Sigmoid colon (tissue), 7 donors: ENCODE results near the gene STRBP. TPM values are rescaled to one million over a fixed set of nuclear protein-coding genes. Genes with fewer than 3 reads are reported as not detected.

ENCODE experiments used
- DNase-seq: peaks from one replicate; pipeline ENCODE4 v3.0.0-alpha.2; 2019
- H3K27ac ChIP-seq, 4 donors: fragments of 200-600 bp; sonication (generic); one replicate each; pipeline ENCODE4 v1.5.1; 2016 to 2019; ENCODE audit warnings: mild to moderate bottlenecking in 1 of 4
- H3K27me3 ChIP-seq, 3 donors: fragments of 200-600 bp; sonication (generic); one replicate each; pipeline ENCODE4 v1.5.1; 2019; ENCODE audit warnings: mild to moderate bottlenecking in 1 of 3
- H3K36me3 ChIP-seq, 4 donors: fragments of 200-600 bp; sonication (generic); one replicate each; pipeline ENCODE4 v1.5.1; 2016 to 2019
- H3K4me1 ChIP-seq, 4 donors: fragments of 200-600 bp; sonication (generic); one replicate each; pipeline ENCODE4 v1.5.1; 2017 to 2019
- H3K4me3 ChIP-seq, 4 donors: fragments of 200-600 bp; sonication (generic); one replicate each; pipeline ENCODE4 v1.5.1; 2017 to 2019; ENCODE audit warnings: mild to moderate bottlenecking in 2 of 4, moderate library complexity in 1 of 4
- H3K9me3 ChIP-seq, 4 donors: fragments of 200-600 bp in 3 of 4; sonication (generic) in 3 of 4; one replicate each; pipeline versions ENCODE4 v1.5.1 to v1.6.1; 2013 to 2019
- CTCF ChIP-seq, 4 experiments: fragments of 450-650 bp in 3 of 4; fragments of 200-600 bp in 1 of 4; IDR thresholded peaks; one replicate each; pipeline ENCODE4 v1.5.1; 2016 to 2019; ENCODE audit warnings: antibody characterized with exemption in 4 of 4, mild to moderate bottlenecking in 3 of 4, moderate library complexity in 2 of 4
- EP300 ChIP-seq, 4 donors: sonication (generic); formaldehyde crosslinking; IDR thresholded peaks; one replicate each; pipeline ENCODE4 v1.6.1; 2017; ENCODE audit warnings: antibody characterized with exemption in 4 of 4
- POLR2A ChIP-seq, 2 donors: fragments of 450-650 bp; IDR thresholded peaks; one replicate each; pipeline ENCODE4 v1.6.1; 2016; ENCODE audit warnings: antibody characterized with exemption in 2 of 2, mild to moderate bottlenecking in 2 of 2, moderate library complexity in 2 of 2
- POLR2AphosphoS5 ChIP-seq, 4 donors: sonication (generic); formaldehyde crosslinking; IDR thresholded peaks; one replicate each; pipeline ENCODE4 v1.6.1; 2017; ENCODE audit warnings: antibody characterized with exemption in 4 of 4
- WGBS, 2 donors: extraction: QIAGEN DNeasy Blood & Tissue Kit; methylation state at CpG; one replicate each; pipeline ENCODE4 v1.1.7; 2013; 5-methylcytosine and 5-hydroxymethylcytosine counted together
- intact Hi-C: fragments of 100-400 bp; cut with DNase I; formaldehyde crosslinking; loops from one replicate; pipeline ENCODE4 v1.15.1; 2023
- polyA plus RNA-seq, 3 donors: library from polyadenylated mRNA; stranded (reverse); fragments of 200-250 nt; gene quantifications; one replicate each; pipeline ENCODE4 v1.2.3, GENCODE V29; 2013
- total RNA-seq, 4 donors: library from RNA; depleted of rRNA; stranded (reverse); fragments of >200 nt; gene quantifications; one replicate each; pipeline ENCODE4 v1.1.0, GENCODE V29; 2016
- donor health status: healthy with polysubstance abuse.
- donor health status: Bipolar disorder and iron deficiency.
- donor health status: healthy.

Gene STRBP
- total and polyA plus RNA-seq, 7 donors = 13.3 to 32.2 (median 18.0) TPM

- peak overlapping the region in 1 of 4 donors; percentile 45 for H3K27ac ChIP-seq
- intact Hi-C loops = no loop called here
- WGBS, 2 donors = 95 to 96% methylated on average over 2 of the region's 2 CpGs
- no peaks in the 10 kb centered on the region for H3K9me3 ChIP-seq
- DNase-seq = no peak
- no peaks in the 10 kb centered on the region for H3K27me3 ChIP-seq
- peaks cover 0 to 17% (median 8%) of the 10 kb centered on the region in 4 donors for H3K4me1 ChIP-seq
- H3K36me3 ChIP-seq = no peaks in the 10 kb centered on the region
- H3K4me3 ChIP-seq = no peak overlapping the region
- TF ChIP-seq POLR2AphosphoS5 (IDR thresholded peaks at IDR 0.05) (no peak), EP300 (IDR thresholded peaks at IDR 0.05) (no peak), POLR2A (IDR thresholded peaks at IDR 0.05) (no peak), CTCF (IDR thresholded peaks at IDR 0.05) (no peak)
Measured at GRCh38 chr9:123176949-123177348, 91.4 kb downstream of the STRBP start.

DNA sequence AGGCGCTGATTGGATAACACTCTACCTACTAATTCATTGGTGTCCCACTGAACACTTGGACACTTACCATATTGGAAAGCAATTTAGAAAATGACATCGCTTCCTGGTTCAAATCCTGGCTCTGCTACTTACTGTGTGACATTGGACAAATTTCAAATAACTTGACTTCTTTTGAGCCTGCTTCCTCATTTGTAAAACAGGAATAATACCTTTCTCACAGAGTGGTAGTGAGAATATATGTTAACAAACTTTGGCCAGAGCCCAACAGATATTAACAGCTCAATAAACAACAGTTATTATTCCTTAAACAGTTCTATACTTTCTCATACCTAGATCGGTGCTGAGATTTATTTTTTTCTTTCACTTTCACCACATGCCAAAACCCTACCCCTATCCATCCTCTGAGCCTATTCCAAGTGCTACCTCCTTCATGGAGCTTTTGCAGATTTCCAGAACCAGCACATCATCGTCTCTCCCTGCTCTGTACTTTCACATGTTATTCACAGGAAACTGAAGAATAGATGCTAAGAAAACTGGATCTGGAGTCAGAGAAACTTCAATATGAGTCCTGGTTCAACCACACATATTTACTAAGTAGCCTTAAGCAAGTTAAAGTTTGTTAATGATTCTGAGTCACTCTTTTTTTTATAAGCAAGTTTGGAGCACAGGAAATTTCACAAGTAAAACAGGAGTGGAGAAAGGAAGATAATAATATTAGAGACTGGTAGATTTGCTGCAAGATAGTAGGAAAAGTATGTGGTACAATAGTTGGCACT, 92.3 kb downstream of the STRBP start:
- no peaks in the 10 kb centered on the region for H3K36me3 ChIP-seq
- no peaks in the 10 kb centered on the region for H3K9me3 ChIP-seq
- TF ChIP-seq CTCF (IDR thresholded peaks at IDR 0.05) (no peak), POLR2A (IDR thresholded peaks at IDR 0.05) (no peak), POLR2AphosphoS5 (IDR thresholded peaks at IDR 0.05) (no peak), EP300 (IDR thresholded peaks at IDR 0.05) (no peak)
- no peaks in the 10 kb centered on the region for H3K27me3 ChIP-seq
- H3K4me1 ChIP-seq = peaks cover 0 to 17% (median 8%) of the 10 kb centered on the region in 4 donors
- intact Hi-C loops = no loop called here
- no peak overlapping the region for H3K4me3 ChIP-seq
- WGBS, 2 donors = 74 to 75% methylated on average over 4 of the region's 4 CpGs
- H3K27ac ChIP-seq = peak overlapping the region in 1 of 4 donors; percentile 45
- DNase-seq = no peak

GRCh38 chr9:123174887-123175518, 93.4 kb downstream of the STRBP start:
- no peaks in the 10 kb centered on the region for H3K9me3 ChIP-seq
- 66 to 86% methylated on average over 1 of the region's 1 CpG for WGBS, 2 donors
- no peaks in the 10 kb centered on the region for H3K27me3 ChIP-seq
- no peak overlapping the region for H3K4me3 ChIP-seq
- H3K36me3 ChIP-seq = no peaks in the 10 kb centered on the region
- DNase-seq = no peak
- TF ChIP-seq EP300 (IDR thresholded peaks at IDR 0.05) = no peak
- intact Hi-C loops = no loop called here
- peaks cover 0 to 17% (median 8%) of the 10 kb centered on the region in 4 donors for H3K4me1 ChIP-seq
- H3K27ac ChIP-seq = no peak overlapping the region

- Histone ChIP-seq H3K27ac (no peak overlapping the region), H3K27me3 (no peaks in the 10 kb centered on the region), H3K4me3 (no peak overlapping the region), H3K36me3 (no peaks in the 10 kb centered on the region), H3K4me1 (peaks cover 0 to 17% (median 8%) of the 10 kb centered on the region in 4 donors), H3K9me3 (no peaks in the 10 kb centered on the region)
- no peak for DNase-seq
- intact Hi-C loops = no loop called here
- no peak for TF ChIP-seq POLR2AphosphoS5 (IDR thresholded peaks at IDR 0.05)
- no peak for TF ChIP-seq EP300 (IDR thresholded peaks at IDR 0.05)
- TF ChIP-seq CTCF (IDR thresholded peaks at IDR 0.05) = no peak
- WGBS, 2 donors = 78 to 98% methylated on average over 1 of the region's 1 CpG
Measured at GRCh38 chr9:123174079-123174478, 94.3 kb downstream of the STRBP start.

GRCh38 chr9:123169926-123170325, 98.5 kb downstream of the STRBP start:
- intact Hi-C loops = no loop called here

More at GRCh38 chr9:123169926-123170325, 98.5 kb downstream of the STRBP start:
- H3K36me3 ChIP-seq = no peaks in the 10 kb centered on the region
- no peak for DNase-seq
- no peak overlapping the region for H3K27ac ChIP-seq
- H3K4me3 ChIP-seq = no peak overlapping the region
- WGBS, 2 donors = 86 to 94% methylated on average over 3 of the region's 3 CpGs
- TF ChIP-seq POLR2A (IDR thresholded peaks at IDR 0.05) (no peak), CTCF (IDR thresholded peaks at IDR 0.05) (no peak), EP300 (IDR thresholded peaks at IDR 0.05) (no peak)
- H3K9me3 ChIP-seq = no peaks in the 10 kb centered on the region
- H3K27me3 ChIP-seq = no peaks in the 10 kb centered on the region
- no peaks in the 10 kb centered on the region for H3K4me1 ChIP-seq
